NCI-H1105 (cell line): Measurements from ENCODE around the gene CDK2.
"Not testable (repeated sequence)": the region's sequence is repeated elsewhere in the genome, so short reads cannot be mapped to it uniquely, and the experiment has no call there.

Experiments used
- DNase-seq: peaks from one replicate; lab custom pipeline; 2025; lab: John Stamatoyannopoulos, UW

CDK2 gene

GRCh38 chr12:55982319-55982936 is 15.8 kb downstream of the CDK2 start:
- no peak for DNase-seq

GRCh38 chr12:55983232-55983842 is 16.7 kb downstream of the CDK2 start:
- DNase-seq, result no peak

GRCh38 chr12:55984861-55985260 is 18.2 kb downstream of the CDK2 start:
- DNase-seq, result no peak

GRCh38 chr12:55985341-55985740 is 18.7 kb downstream of the CDK2 start:
- DNase-seq, result no peak

GRCh38 chr12:55985976-55986375 is 19.3 kb downstream of the CDK2 start:
- not testable (repeated sequence) for DNase-seq

- DNase-seq, result no peak
Measured at GRCh38 chr12:55991110-55991509, 24.5 kb downstream of the CDK2 start.

- DNase-seq, result no peak
Measured at GRCh38 chr12:55993230-55993853, 26.7 kb downstream of the CDK2 start.

GRCh38 chr12:55995366-55995765 is 28.7 kb downstream of the CDK2 start:
- no peak for DNase-seq

GRCh38 chr12:55996201-55996714 is 29.6 kb downstream of the CDK2 start:
- peak; percentile 5 for DNase-seq

- peak; percentile 60 for DNase-seq
Measured at GRCh38 chr12:55996715-55997534, 30.3 kb downstream of the CDK2 start, which contains the start of gene SUOX. TSS of gene SUOX (plus strand) at chr12:55997276. CDS start at chr12:56002222, 4,946 bp downstream.

- no peak for DNase-seq
Measured at GRCh38 chr12:55997535-55997859, 30.9 kb downstream of the CDK2 start.

GRCh38 chr12:55999522-55999921 is 32.9 kb downstream of the CDK2 start:
- DNase-seq, result not testable (repeated sequence)

- DNase-seq, result not testable (repeated sequence)
Measured at GRCh38 chr12:55999999-56000540, 33.4 kb downstream of the CDK2 start.

- no peak for DNase-seq
Measured at GRCh38 chr12:56001487-56002100, 35.0 kb downstream of the CDK2 start.

GRCh38 chr12:56003376-56003775 is 36.7 kb downstream of the CDK2 start:
- DNase-seq, result not testable (repeated sequence)

- DNase-seq, result no peak
Measured at GRCh38 chr12:56004211-56004610, 37.6 kb downstream of the CDK2 start.

GRCh38 chr12:56007564-56008559 is 41.2 kb downstream of the CDK2 start:
- peak; percentile 38 for DNase-seq

- DNase-seq, result no peak
Measured at GRCh38 chr12:56010111-56010570, 43.5 kb downstream of the CDK2 start.

GRCh38 chr12:56011509-56012090 is 45.0 kb downstream of the CDK2 start:
- no peak for DNase-seq

- DNase-seq, result no peak
Measured at GRCh38 chr12:56013482-56013881, 46.9 kb downstream of the CDK2 start.
